GM19397 (cell line): ENCODE measurements around the gene PLA2G5.

ENCODE experiments used
- ATAC-seq: cut with Tn5 transposase; IDR thresholded peaks from one replicate; pipeline ENCODE4 v1.9.1; 2021; ENCODE audit warnings: mild to moderate bottlenecking, moderate library complexity; ENCODE audit not compliant: unreplicated experiment

Gene PLA2G5

GRCh38 chr1:20063861-20064292 is 6.1 kb upstream of the PLA2G5 start:
- ATAC-seq = no peak

GRCh38 chr1:20068722-20069121 is 1.3 kb upstream of the PLA2G5 start:
- no peak for ATAC-seq

- ATAC-seq = no peak
Measured at GRCh38 chr1:20070357-20070756, 363 bp downstream of the PLA2G5 start.

DNA sequence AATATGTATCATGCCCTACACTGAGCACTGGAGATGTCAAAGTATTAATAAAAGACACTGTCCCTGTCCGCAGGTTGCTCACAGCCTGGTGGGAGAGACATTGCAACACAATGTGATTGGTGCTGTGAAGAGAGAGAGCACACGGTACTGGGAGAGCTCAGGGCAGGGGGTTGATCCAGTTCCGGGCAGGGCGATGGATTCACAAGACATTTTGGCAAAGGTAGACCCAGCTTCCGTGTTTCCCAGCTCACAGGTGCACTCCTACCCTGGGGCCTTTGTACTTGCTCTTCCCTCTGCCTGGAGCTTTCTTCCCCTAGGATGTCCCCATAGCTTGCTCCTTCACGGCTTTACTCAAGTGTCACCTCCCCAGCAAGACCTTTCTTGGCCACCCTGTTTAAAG is 1.4 kb downstream of the PLA2G5 start:
- ATAC-seq = no peak

DNA sequence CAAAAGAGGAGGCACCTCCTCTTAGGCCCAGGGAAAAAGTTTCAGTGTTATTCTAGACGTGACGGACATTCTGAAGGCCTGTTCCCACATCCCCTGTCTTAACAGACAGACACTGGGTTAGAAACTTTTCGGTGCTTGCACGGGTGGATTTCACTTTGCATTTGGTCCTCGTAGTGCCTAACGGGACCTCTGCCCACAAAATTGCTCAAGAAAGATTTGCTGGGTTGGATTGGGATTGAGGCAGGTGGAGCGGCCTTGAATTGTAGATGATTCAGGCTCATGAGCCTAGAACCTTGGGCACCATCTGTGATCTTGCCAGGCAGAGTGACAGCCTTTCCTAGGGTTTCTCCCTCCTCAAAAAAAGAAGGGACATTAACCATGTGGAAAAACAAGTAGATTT is 2.8 kb downstream of the PLA2G5 start:
- no peak for ATAC-seq

DNA sequence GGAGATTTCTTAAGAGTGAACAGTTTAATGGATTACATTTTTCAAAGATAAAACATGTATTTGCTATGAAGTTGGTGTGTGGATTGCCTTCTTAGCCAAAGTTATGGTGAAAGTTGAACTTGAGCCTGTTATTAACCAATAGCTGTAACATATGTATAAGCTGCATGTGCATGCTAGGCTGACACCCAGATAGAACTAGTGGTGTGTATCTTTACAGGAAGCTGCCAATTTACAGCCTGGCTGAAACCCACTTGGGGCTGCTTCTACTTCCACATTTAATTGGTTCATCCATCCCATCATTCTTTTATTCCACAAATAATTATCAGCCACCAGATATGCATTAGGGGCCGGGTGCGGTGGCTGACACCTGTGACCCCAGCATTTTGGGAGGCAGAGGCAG is 3.3 kb downstream of the PLA2G5 start:
- ATAC-seq = no peak

DNA sequence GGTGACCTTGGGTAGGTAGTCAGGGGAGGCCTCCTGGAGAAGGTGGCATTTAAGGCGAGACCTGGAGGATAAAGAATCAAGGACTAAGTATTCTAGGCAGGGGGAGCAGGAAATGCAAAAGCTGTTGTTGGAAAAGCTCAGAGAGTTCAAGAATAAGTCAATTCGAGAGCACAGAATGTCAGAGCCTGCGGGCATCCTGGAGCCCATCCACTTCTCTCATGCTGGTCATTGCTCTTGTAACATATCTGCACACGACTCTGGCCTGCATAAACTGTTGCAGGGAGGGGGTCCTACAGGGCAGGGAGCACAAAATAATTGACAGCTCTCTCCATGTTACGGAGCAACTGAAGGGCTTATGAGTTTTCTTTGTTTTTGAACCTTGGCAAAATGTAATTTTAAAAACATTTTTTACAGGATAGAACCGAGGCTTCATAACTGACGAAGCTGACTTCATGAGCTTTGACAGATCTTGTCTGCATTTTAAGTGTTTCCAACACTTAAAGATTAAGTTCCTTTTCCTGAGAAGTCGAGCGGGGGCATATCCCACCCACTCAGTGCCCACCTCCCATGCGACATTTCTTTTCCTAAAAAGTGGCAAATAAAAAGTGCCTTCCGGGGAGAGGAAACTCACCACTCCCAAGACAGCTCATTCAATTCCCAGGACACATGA is 4.2 kb downstream of the PLA2G5 start:
- no peak for ATAC-seq

DNA sequence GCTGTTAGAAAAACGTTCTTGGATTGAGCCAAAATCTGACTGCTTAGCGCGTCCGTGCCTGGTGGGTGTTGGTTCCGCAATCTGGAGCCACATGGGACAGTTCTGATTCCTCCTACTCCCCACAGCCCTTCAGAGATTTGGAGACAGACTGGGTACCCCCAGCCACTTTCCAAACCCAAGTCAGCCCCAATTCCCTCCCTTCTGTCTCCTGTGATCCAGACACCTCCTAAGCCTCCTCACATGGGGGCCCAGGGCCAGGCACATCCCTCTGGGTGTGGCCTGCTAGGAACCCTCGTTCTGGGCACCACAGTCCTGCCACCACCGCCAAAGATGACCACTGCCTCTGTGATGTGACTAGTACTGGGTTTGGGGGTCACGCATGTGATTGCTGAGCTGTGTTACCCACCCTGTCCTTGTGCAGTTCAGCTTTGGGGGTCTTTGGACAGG is 4.8 kb downstream of the PLA2G5 start:
- ATAC-seq = no peak

- ATAC-seq = no peak
Measured at GRCh38 chr1:20075345-20075744, 5.4 kb downstream of the PLA2G5 start.

DNA sequence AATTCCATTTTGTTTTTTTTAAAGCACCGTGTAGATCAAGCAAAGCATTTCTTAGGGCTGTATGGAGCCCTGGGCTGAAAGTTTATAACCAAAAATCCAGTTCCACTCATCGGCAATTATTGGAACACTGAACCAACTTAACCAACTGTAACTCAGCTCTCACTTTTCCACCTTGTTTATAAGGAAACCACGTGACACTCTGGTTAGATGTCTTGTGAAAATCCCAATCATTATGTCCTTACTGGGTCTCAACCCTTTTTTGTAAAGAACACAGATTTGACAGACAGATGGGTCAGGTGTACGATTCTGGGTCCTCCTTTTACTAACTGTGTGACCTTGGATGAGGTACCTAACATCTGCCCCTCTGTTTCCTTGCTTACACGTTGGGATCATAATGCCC is 6.2 kb downstream of the PLA2G5 start:
- ATAC-seq = no peak

GRCh38 chr1:20076710-20077461 is 6.9 kb downstream of the PLA2G5 start:
- ATAC-seq = no peak

- ATAC-seq = no peak
Measured at GRCh38 chr1:20078171-20078651, 8.2 kb downstream of the PLA2G5 start.

- no peak for ATAC-seq
Measured at GRCh38 chr1:20078711-20079110, 8.7 kb downstream of the PLA2G5 start.

- ATAC-seq = no peak
Measured at GRCh38 chr1:20079661-20080305, 9.8 kb downstream of the PLA2G5 start.

- no peak for ATAC-seq
Measured at GRCh38 chr1:20080441-20081352, 10.7 kb downstream of the PLA2G5 start.

GRCh38 chr1:20081353-20081810 is 11.4 kb downstream of the PLA2G5 start:
- ATAC-seq = no peak

GRCh38 chr1:20082772-20083171 is 12.8 kb downstream of the PLA2G5 start:
- no peak for ATAC-seq

DNA sequence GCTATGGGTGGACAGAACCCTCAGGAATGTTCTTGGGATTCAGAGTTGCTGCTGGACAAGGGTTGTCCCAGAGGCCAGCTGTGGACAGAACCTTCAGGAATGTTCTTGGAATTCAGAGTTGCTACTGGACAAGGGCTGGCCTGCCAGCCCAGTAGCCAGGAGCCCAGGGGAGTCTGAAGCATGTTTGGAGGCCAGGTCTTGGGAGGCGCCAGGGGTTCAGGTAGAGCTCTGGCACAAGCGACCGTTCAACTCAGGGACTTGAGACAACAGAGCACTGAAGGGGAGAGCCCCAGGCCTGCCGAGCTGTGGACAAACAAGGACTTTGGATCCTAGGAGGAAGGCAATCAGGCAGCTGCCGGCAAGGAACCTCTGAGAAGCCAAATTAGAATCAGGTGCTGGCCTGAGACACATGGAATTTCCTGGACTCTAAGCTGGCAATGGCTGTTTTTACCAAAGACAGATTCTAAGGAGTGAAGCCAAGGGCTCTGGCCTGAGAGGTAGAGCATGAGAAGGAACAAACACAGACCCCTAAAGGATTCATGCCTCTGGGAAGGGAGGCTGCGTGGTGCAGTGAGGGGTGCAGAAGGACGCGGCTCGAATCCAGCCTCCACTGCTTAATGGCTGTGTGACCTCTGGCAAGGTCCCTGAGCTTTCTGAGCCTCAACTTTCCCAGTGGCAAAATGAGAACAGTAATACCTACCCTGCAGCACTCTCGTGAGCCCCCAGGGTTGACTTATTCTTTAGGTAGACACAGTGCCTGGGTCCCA is 13.4 kb downstream of the PLA2G5 start:
- ATAC-seq = no peak

- ATAC-seq = no peak
Measured at GRCh38 chr1:20086800-20087199, 16.8 kb downstream of the PLA2G5 start.

GRCh38 chr1:20087668-20088067 is 17.7 kb downstream of the PLA2G5 start:
- no peak for ATAC-seq
